Measurements from ENCODE around the gene RAPGEF5.
A peak's percentile ranks its signal among the peaks of the same experiment; 100 is the strongest.

Gene RAPGEF5

GRCh38 chr7:22295402-22296264 is 61.3 kb downstream of the RAPGEF5 start:
- Histone ChIP-seq H3K4me3 (ENCODE audit: low read depth, low read length) (no peak overlapping the region), H3K9me3 (ENCODE audit: insufficient read depth, low read depth, low read length) (no peaks in the 10 kb centered on the region), H2BK5ac (ENCODE audit: low read depth, low read length, poor library complexity) (no peak overlapping the region), H3K36me3 (ENCODE audit: control insufficient read depth in 1 of 2, insufficient read depth in 2 of 2, low read length in 2 of 2) (no peaks in the 10 kb centered on the region), H2AK5ac (ENCODE audit: low read length) (no peak overlapping the region), H3K79me2 (ENCODE audit: control insufficient read depth, insufficient read depth, low read length, poor library complexity) (no peaks in the 10 kb centered on the region), H4K8ac (ENCODE audit: low read depth, low read length) (no peak overlapping the region), H3K79me1 (ENCODE audit: low read length) (no peaks in the 10 kb centered on the region), H3K23ac (ENCODE audit: low read length) (no peak overlapping the region), H3K14ac (ENCODE audit: low read length) (no peak overlapping the region), H3K4me1 (ENCODE audit: control insufficient read depth in 1 of 2, insufficient read depth in 2 of 2, low read length in 2 of 2) (no peaks in the 10 kb centered on the region), H3K27me3 (ENCODE audit: insufficient read depth, low read length) (no peaks in the 10 kb centered on the region), H4K91ac (ENCODE audit: low read depth, low read length) (no peak overlapping the region), H2BK12ac (ENCODE audit: low read length) (no peak overlapping the region), H2BK120ac (ENCODE audit: insufficient read depth, low read length, poor library complexity) (no peak overlapping the region), H3K4ac (ENCODE audit: low read depth, low read length) (no peak overlapping the region), H3K9ac (ENCODE audit: low read length) (no peak overlapping the region), H4K12ac (ENCODE audit: low read depth, low read length) (no peak overlapping the region), H3K27ac (ENCODE audit: low read depth, low read length) (no peak overlapping the region), H3K4me2 (ENCODE audit: low read length) (no peak overlapping the region), H2AFZ (ENCODE audit: insufficient read depth, low read length, poor library complexity) (no peak overlapping the region), H3K18ac (ENCODE audit: low read length) (no peak overlapping the region)
- no CpG with 5 or more reads among the region's 4 CpGs for WGBS (ENCODE audit: extremely low coverage, insufficient coverage, insufficient read length)
- DNase-seq = peak in 1 of 2 donors; percentile 5

GRCh38 chr7:22292531-22292930 is 64.4 kb downstream of the RAPGEF5 start:
- Histone ChIP-seq H2AK5ac (ENCODE audit: low read length) (no peak overlapping the region), H4K12ac (ENCODE audit: low read depth, low read length) (no peak overlapping the region)

GRCh38 chr7:22291977-22292376 is 65.0 kb downstream of the RAPGEF5 start:
- H3K4ac ChIP-seq (ENCODE audit: low read depth, low read length) = no peak overlapping the region
- H3K4me3 ChIP-seq (ENCODE audit: low read depth, low read length) = no peak overlapping the region
- H4K91ac ChIP-seq (ENCODE audit: low read depth, low read length) = no peak overlapping the region
- H3K23ac ChIP-seq (ENCODE audit: low read length) = no peak overlapping the region
- no peaks in the 10 kb centered on the region for H3K9me3 ChIP-seq (ENCODE audit: insufficient read depth, low read depth, low read length)
- no peaks in the 10 kb centered on the region for H3K79me1 ChIP-seq (ENCODE audit: low read length)
- H2AK5ac ChIP-seq (ENCODE audit: low read length) = no peak overlapping the region
- H3K27me3 ChIP-seq (ENCODE audit: insufficient read depth, low read length) = no peaks in the 10 kb centered on the region
- no peaks in the 10 kb centered on the region for H3K4me1 ChIP-seq (ENCODE audit: control insufficient read depth in 1 of 2, insufficient read depth in 2 of 2, low read length in 2 of 2)
- no peak overlapping the region for H2BK5ac ChIP-seq (ENCODE audit: low read depth, low read length, poor library complexity)
- H3K14ac ChIP-seq (ENCODE audit: low read length) = no peak overlapping the region
- no CpG with 5 or more reads among the region's 2 CpGs for WGBS (ENCODE audit: extremely low coverage, insufficient coverage, insufficient read length)
- H3K4me2 ChIP-seq (ENCODE audit: low read length) = no peak overlapping the region
- no peak for DNase-seq
- H3K36me3 ChIP-seq (ENCODE audit: control insufficient read depth in 1 of 2, insufficient read depth in 2 of 2, low read length in 2 of 2) = no peaks in the 10 kb centered on the region
- H3K18ac ChIP-seq (ENCODE audit: low read length) = no peak overlapping the region
- no peak overlapping the region for H2BK12ac ChIP-seq (ENCODE audit: low read length)
- no peak overlapping the region for H4K12ac ChIP-seq (ENCODE audit: low read depth, low read length)
- H2BK120ac ChIP-seq (ENCODE audit: insufficient read depth, low read length, poor library complexity) = no peak overlapping the region
- H3K27ac ChIP-seq (ENCODE audit: low read depth, low read length) = no peak overlapping the region
- H3K9ac ChIP-seq (ENCODE audit: low read length) = no peak overlapping the region
- no peak overlapping the region for H2AFZ ChIP-seq (ENCODE audit: insufficient read depth, low read length, poor library complexity)
- H4K8ac ChIP-seq (ENCODE audit: low read depth, low read length) = no peak overlapping the region
- H3K79me2 ChIP-seq (ENCODE audit: control insufficient read depth, insufficient read depth, low read length, poor library complexity) = no peaks in the 10 kb centered on the region

More at GRCh38 chr7:22292531-22292930, 64.4 kb downstream of the RAPGEF5 start:
- H2BK5ac ChIP-seq (ENCODE audit: low read depth, low read length, poor library complexity) = no peak overlapping the region
- no peaks in the 10 kb centered on the region for H3K79me2 ChIP-seq (ENCODE audit: control insufficient read depth, insufficient read depth, low read length, poor library complexity)
- H3K9ac ChIP-seq (ENCODE audit: low read length) = no peak overlapping the region
- no peak overlapping the region for H2BK120ac ChIP-seq (ENCODE audit: insufficient read depth, low read length, poor library complexity)
- no peak overlapping the region for H3K23ac ChIP-seq (ENCODE audit: low read length)
- no peak overlapping the region for H3K4ac ChIP-seq (ENCODE audit: low read depth, low read length)
- no peak overlapping the region for H3K18ac ChIP-seq (ENCODE audit: low read length)
- no peaks in the 10 kb centered on the region for H3K4me1 ChIP-seq (ENCODE audit: control insufficient read depth in 1 of 2, insufficient read depth in 2 of 2, low read length in 2 of 2)
- H2AFZ ChIP-seq (ENCODE audit: insufficient read depth, low read length, poor library complexity) = no peak overlapping the region
- no peak overlapping the region for H3K4me2 ChIP-seq (ENCODE audit: low read length)
- DNase-seq = no peak
- H3K36me3 ChIP-seq (ENCODE audit: control insufficient read depth in 1 of 2, insufficient read depth in 2 of 2, low read length in 2 of 2) = no peaks in the 10 kb centered on the region
- H3K14ac ChIP-seq (ENCODE audit: low read length) = no peak overlapping the region
- no peak overlapping the region for H2BK12ac ChIP-seq (ENCODE audit: low read length)
- H3K27me3 ChIP-seq (ENCODE audit: insufficient read depth, low read length) = no peaks in the 10 kb centered on the region
- H3K27ac ChIP-seq (ENCODE audit: low read depth, low read length) = no peak overlapping the region
- no peak overlapping the region for H4K91ac ChIP-seq (ENCODE audit: low read depth, low read length)
- no peak overlapping the region for H3K4me3 ChIP-seq (ENCODE audit: low read depth, low read length)
- no CpG with 5 or more reads among the region's 3 CpGs for WGBS (ENCODE audit: extremely low coverage, insufficient coverage, insufficient read length)
- H3K79me1 ChIP-seq (ENCODE audit: low read length) = no peaks in the 10 kb centered on the region
- H3K9me3 ChIP-seq (ENCODE audit: insufficient read depth, low read depth, low read length) = no peaks in the 10 kb centered on the region
- no peak overlapping the region for H4K8ac ChIP-seq (ENCODE audit: low read depth, low read length)

- no peak overlapping the region for H3K27ac ChIP-seq (ENCODE audit: low read depth, low read length)
- no peak overlapping the region for H3K9ac ChIP-seq (ENCODE audit: low read length)
- H3K79me2 ChIP-seq (ENCODE audit: control insufficient read depth, insufficient read depth, low read length, poor library complexity) = no peaks in the 10 kb centered on the region
- no peak overlapping the region for H3K4me3 ChIP-seq (ENCODE audit: low read depth, low read length)
- no peak overlapping the region for H3K4ac ChIP-seq (ENCODE audit: low read depth, low read length)
- H3K27me3 ChIP-seq (ENCODE audit: insufficient read depth, low read length) = no peaks in the 10 kb centered on the region
- no peak overlapping the region for H2AFZ ChIP-seq (ENCODE audit: insufficient read depth, low read length, poor library complexity)
- H3K23ac ChIP-seq (ENCODE audit: low read length) = no peak overlapping the region
- no peak overlapping the region for H2BK12ac ChIP-seq (ENCODE audit: low read length)
- H2AK5ac ChIP-seq (ENCODE audit: low read length) = no peak overlapping the region
- no peak overlapping the region for H3K14ac ChIP-seq (ENCODE audit: low read length)
- no peak for DNase-seq
- H4K12ac ChIP-seq (ENCODE audit: low read depth, low read length) = no peak overlapping the region
- H3K18ac ChIP-seq (ENCODE audit: low read length) = no peak overlapping the region
- no peak overlapping the region for H2BK5ac ChIP-seq (ENCODE audit: low read depth, low read length, poor library complexity)
- no peaks in the 10 kb centered on the region for H3K36me3 ChIP-seq (ENCODE audit: control insufficient read depth in 1 of 2, insufficient read depth in 2 of 2, low read length in 2 of 2)
- H3K9me3 ChIP-seq (ENCODE audit: insufficient read depth, low read depth, low read length) = no peaks in the 10 kb centered on the region
- H3K4me2 ChIP-seq (ENCODE audit: low read length) = no peak overlapping the region
- H2BK120ac ChIP-seq (ENCODE audit: insufficient read depth, low read length, poor library complexity) = no peak overlapping the region
- no peaks in the 10 kb centered on the region for H3K79me1 ChIP-seq (ENCODE audit: low read length)
- no peak overlapping the region for H4K91ac ChIP-seq (ENCODE audit: low read depth, low read length)
- no CpG with 5 or more reads among the region's 6 CpGs for WGBS (ENCODE audit: extremely low coverage, insufficient coverage, insufficient read length)
- H4K8ac ChIP-seq (ENCODE audit: low read depth, low read length) = no peak overlapping the region
- H3K4me1 ChIP-seq (ENCODE audit: control insufficient read depth in 1 of 2, insufficient read depth in 2 of 2, low read length in 2 of 2) = no peaks in the 10 kb centered on the region
These were observed 68.8 kb downstream of the RAPGEF5 start for GRCh38 chr7:22288202-22288601.

Measured in trophoblast cell (in vitro differentiated cells and primary cell).